Measurements from ENCODE around the gene MFSD12.

The MFSD12 gene

GRCh38 chr19:3578390-3578789 is 21.0 kb upstream of the MFSD12 start:
- peaks cover 0 to 3% (median 0%) of the 10 kb centered on the region in 11 experiments; a peak in 7 of 22 replicates for H3K27me3 ChIP-seq
- H3K9me3 ChIP-seq (replicated peaks in 1 of 11) = no peaks in the 10 kb centered on the region
- no peak overlapping the region for H3K27ac ChIP-seq

GRCh38 chr19:3577723-3578344 is 20.4 kb upstream of the MFSD12 start:
- H3K4me1 ChIP-seq = peaks cover 0 to 22% (median 5%) of the 10 kb centered on the region in 10 experiments; a peak in 9 of 20 replicates
- peaks cover 15 to 40% (median 32%) of the 10 kb centered on the region in 11 experiments for H3K36me3 ChIP-seq
- H3K4me2 ChIP-seq = no peak overlapping the region

More at GRCh38 chr19:3578390-3578789, 21.0 kb upstream of the MFSD12 start:
- Histone ChIP-seq H3K4me3 (no peak overlapping the region), H4K20me1 (peaks cover 0 to 41% (median 16%) of the 10 kb centered on the region in 11 experiments; a peak in 16 of 22 replicates), H3K36me3 (peaks cover 15 to 40% (median 32%) of the 10 kb centered on the region in 11 experiments), H3K4me1 (peaks cover 0 to 22% (median 5%) of the 10 kb centered on the region in 10 experiments; a peak in 9 of 20 replicates), H3K9ac (no peak overlapping the region), H3K4me2 (no peak overlapping the region)
- TF ChIP-seq Cebpa-rat (IDR thresholded peaks at IDR 0.05) = no peak

GRCh38 chr19:3576696-3577443 is 19.5 kb upstream of the MFSD12 start:
- H4K20me1 ChIP-seq = peaks cover 0 to 46% (median 17%) of the 10 kb centered on the region in 11 experiments; a peak in 16 of 22 replicates
- no peak overlapping the region for H3K27ac ChIP-seq
- no peaks in the 10 kb centered on the region for H3K9me3 ChIP-seq (replicated peaks in 1 of 11)
- H3K4me2 ChIP-seq = no peak overlapping the region
- H3K36me3 ChIP-seq = peaks cover 15 to 40% (median 32%) of the 10 kb centered on the region in 11 experiments
- TF ChIP-seq Cebpa-rat (IDR thresholded peaks at IDR 0.05) = no peak
- no peaks in the 10 kb centered on the region for H3K27me3 ChIP-seq
- peaks cover 4 to 26% (median 10%) of the 10 kb centered on the region in 10 experiments for H3K4me1 ChIP-seq
- H3K9ac ChIP-seq = no peak overlapping the region
- H3K4me3 ChIP-seq = no peak overlapping the region

More at GRCh38 chr19:3577723-3578344, 20.4 kb upstream of the MFSD12 start:
- no peak for TF ChIP-seq Cebpa-rat (IDR thresholded peaks at IDR 0.05)
- Histone ChIP-seq H4K20me1 (peaks cover 0 to 46% (median 17%) of the 10 kb centered on the region in 11 experiments; a peak in 16 of 22 replicates), H3K27me3 (no peaks in the 10 kb centered on the region), H3K27ac (no peak overlapping the region), H3K9ac (no peak overlapping the region), H3K4me3 (no peak overlapping the region), H3K9me3 (replicated peaks in 1 of 11) (no peaks in the 10 kb centered on the region)

GRCh38 chr19:3575949-3576673 is 18.7 kb upstream of the MFSD12 start:
- TF ChIP-seq Cebpa-rat (IDR thresholded peaks at IDR 0.05) = no peak
- no peak overlapping the region for H3K4me2 ChIP-seq
- H3K9me3 ChIP-seq (replicated peaks in 1 of 11) = no peaks in the 10 kb centered on the region
- H3K27ac ChIP-seq = no peak overlapping the region
- no peak overlapping the region for H3K9ac ChIP-seq
- H3K4me3 ChIP-seq = no peak overlapping the region
- H3K4me1 ChIP-seq = peaks cover 9 to 34% (median 15%) of the 10 kb centered on the region in 10 experiments
- H4K20me1 ChIP-seq = peaks cover 0 to 46% (median 17%) of the 10 kb centered on the region in 11 experiments; a peak in 16 of 22 replicates
- H3K27me3 ChIP-seq = no peaks in the 10 kb centered on the region
- peaks cover 15 to 40% (median 32%) of the 10 kb centered on the region in 11 experiments for H3K36me3 ChIP-seq

GRCh38 chr19:3575260-3575741 is 17.9 kb upstream of the MFSD12 start:
- H3K4me2 ChIP-seq = no peak overlapping the region
- no peak overlapping the region for H3K4me3 ChIP-seq
- H3K9ac ChIP-seq = no peak overlapping the region
- no peaks in the 10 kb centered on the region for H3K27me3 ChIP-seq
- H4K20me1 ChIP-seq = peaks cover 0 to 46% (median 17%) of the 10 kb centered on the region in 11 experiments; a peak in 16 of 22 replicates
- H3K4me1 ChIP-seq = peaks cover 9 to 34% (median 15%) of the 10 kb centered on the region in 10 experiments
- H3K36me3 ChIP-seq = peaks cover 15 to 40% (median 32%) of the 10 kb centered on the region in 11 experiments
- H3K27ac ChIP-seq = no peak overlapping the region
- no peaks in the 10 kb centered on the region for H3K9me3 ChIP-seq (replicated peaks in 1 of 11)
- TF ChIP-seq Cebpa-rat (IDR thresholded peaks at IDR 0.05) = no peak

- H3K27ac ChIP-seq = peak overlapping the region in 9 of 11 experiments; percentile 85 to 95 (median 89); a peak in 14 of 22 replicates
Observed at GRCh38 chr19:3573858-3574637, 16.7 kb upstream of the MFSD12 start.

GRCh38 chr19:3573162-3573857 is 15.9 kb upstream of the MFSD12 start:
- H3K36me3 ChIP-seq = peaks cover 13 to 34% (median 28%) of the 10 kb centered on the region in 11 experiments
- H3K4me1 ChIP-seq = peaks cover 7 to 34% (median 11%) of the 10 kb centered on the region in 10 experiments
- H3K9me3 ChIP-seq (replicated peaks in 1 of 11) = no peaks in the 10 kb centered on the region
- peak overlapping the region; percentile 84 to 99 (median 93) for H3K4me3 ChIP-seq
- H3K9ac ChIP-seq = peak overlapping the region; percentile 87 to 96 (median 93)
- no peaks in the 10 kb centered on the region for H3K27me3 ChIP-seq
- peak overlapping the region; percentile 82 to 96 (median 91) for H3K4me2 ChIP-seq
- H4K20me1 ChIP-seq = peaks cover 0 to 36% (median 17%) of the 10 kb centered on the region in 11 experiments; a peak in 16 of 22 replicates
- no peak for TF ChIP-seq Cebpa-rat (IDR thresholded peaks at IDR 0.05)
- H3K27ac ChIP-seq = peak overlapping the region in 10 of 11 experiments; percentile 76 to 95 (median 88); a peak in 21 of 22 replicates

More at GRCh38 chr19:3573858-3574637, 16.7 kb upstream of the MFSD12 start:
- peaks cover 0 to 43% (median 17%) of the 10 kb centered on the region in 11 experiments; a peak in 16 of 22 replicates for H4K20me1 ChIP-seq
- no peaks in the 10 kb centered on the region for H3K27me3 ChIP-seq
- peaks cover 7 to 34% (median 11%) of the 10 kb centered on the region in 10 experiments for H3K4me1 ChIP-seq
- peak overlapping the region; percentile 84 to 99 (median 93) for H3K4me3 ChIP-seq
- peaks cover 15 to 40% (median 32%) of the 10 kb centered on the region in 11 experiments for H3K36me3 ChIP-seq
- H3K4me2 ChIP-seq = peak overlapping the region; percentile 82 to 96 (median 91)
- no peaks in the 10 kb centered on the region for H3K9me3 ChIP-seq (replicated peaks in 1 of 11)
- H3K9ac ChIP-seq = peak overlapping the region in 10 of 11 experiments; percentile 87 to 96 (median 93); a peak in 18 of 22 replicates
- no peak for TF ChIP-seq Cebpa-rat (IDR thresholded peaks at IDR 0.05)

All from BLaER1 treated with 17β-estradiol and CSF1 and Interleukin-3, amounts not matched to agents 10 nM and 100 nM (cell line).